Measurements from ENCODE around the gene FAH. TPM values are rescaled to one million over a fixed set of nuclear protein-coding genes. Genes with fewer than 3 reads are reported as not detected.

Gene FAH
- total and polyA plus RNA-seq, 9 of the 15 experiments (the other 6 are each of a cell fraction or from before 2014, with no cell fraction given), result 66.8 to 310 (median 103) TPM

GRCh38 chr15:80160570-80161156 is 7.9 kb downstream of the FAH start (continued):
- TF ChIP-seq ZNF644 (tag; IDR thresholded peaks at IDR 0.05; ENCODE audit: low read depth) (peak; percentile 37; the same call in 1 of the 2 replicates), CHD2 (IDR thresholded peaks at IDR 0.05; ENCODE audit: low read depth, low read length) (no peak), RBM39 (optimal IDR thresholded peaks at IDR 0.05; ENCODE audit: low read depth, low read length) (no peak), JUN (IDR thresholded peaks at IDR 0.05; ENCODE audit: borderline replicate concordance, low read depth, low read length) (peak; percentile 44; the same call in 1 of the 2 replicates), JUN (CRISPR knock-in tag; IDR thresholded peaks at IDR 0.05; ENCODE audit: borderline replicate concordance) (no peak), ARID2 (IDR thresholded peaks at IDR 0.05) (no peak), ZNF561 (CRISPR knock-in tag; conservative IDR thresholded peaks at IDR 0.05) (no peak), ZBTB17 (CRISPR knock-in tag; IDR thresholded peaks at IDR 0.05) (peak; percentile 73), HDGF (IDR thresholded peaks at IDR 0.05) (no peak), FOXA3 (CRISPR knock-in tag; conservative IDR thresholded peaks at IDR 0.05 in 1 of 2, IDR thresholded peaks at IDR 0.05 in 1 of 2) (no peak), ZBTB43 (CRISPR knock-in tag; IDR thresholded peaks at IDR 0.05) (no peak), MTA2 (IDR thresholded peaks at IDR 0.05; ENCODE audit: low read depth) (no peak), ZNF133 (CRISPR knock-in tag; IDR thresholded peaks at IDR 0.05) (no peak), DPF2 (IDR thresholded peaks at IDR 0.05) (peak; percentile 79), DACH1 (IDR thresholded peaks at IDR 0.05; ENCODE audit: partially characterized antibody) (peak; percentile 28), ZNF174 (CRISPR knock-in tag; IDR thresholded peaks at IDR 0.05) (no peak), TBL1XR1 (IDR thresholded peaks at IDR 0.05; ENCODE audit: low read length in 2 of 2) (peak in 1 of 2 experiments; percentile 41; a peak in 1 of 4 replicates), SRSF7 (optimal IDR thresholded peaks at IDR 0.05; ENCODE audit: low read depth, low read length) (no peak), NUFIP1 (IDR thresholded peaks at IDR 0.05; ENCODE audit: partially characterized antibody) (no peak), LARP7 (IDR thresholded peaks at IDR 0.05) (no peak), HDAC8 (tag; IDR thresholded peaks at IDR 0.05) (peak; percentile 86), MEF2A (IDR thresholded peaks at IDR 0.05; ENCODE audit: control insufficient read depth, low read depth, low read length) (no peak), ZFP36 (IDR thresholded peaks at IDR 0.05; ENCODE audit: low read depth, low read length, partially characterized antibody) (no peak), TEAD1 (CRISPR knock-in tag; IDR thresholded peaks at IDR 0.05) (peak in 1 of 2 experiments; percentile 76; a peak in 2 of 4 replicates), CREB5 (CRISPR knock-in tag; IDR thresholded peaks at IDR 0.05) (no peak), PHB (CRISPR knock-in tag; IDR thresholded peaks at IDR 0.05) (no peak), SMARCB1 (IDR thresholded peaks at IDR 0.05; ENCODE audit: insufficient read length, low read depth) (no peak)

Measured in K562 (cell line).